ENCODE data around the gene PLEKHM1.
"Not testable (repeated sequence)": the region's sequence is repeated elsewhere in the genome, so short reads cannot be mapped to it uniquely, and the experiment has no call there.

The PLEKHM1 gene

GRCh38 chr17:45468293-45469203 lies 22.0 kb downstream of the PLEKHM1 start:
- H3K27me3 ChIP-seq (ENCODE audit: control insufficient read depth in 1 of 2, insufficient read depth in 2 of 2, low read length in 2 of 2); H3K4me3 ChIP-seq (ENCODE audit: low read depth in 1 of 2, low read length in 2 of 2); H3K4me1 ChIP-seq (ENCODE audit: control insufficient read depth in 1 of 2, insufficient read depth in 2 of 2, low read length in 2 of 2); H3K27ac ChIP-seq (ENCODE audit: low read depth, low read length); H3K9me3 ChIP-seq (ENCODE audit: control insufficient read depth in 1 of 2, low read length in 2 of 2); H3K9ac ChIP-seq (ENCODE audit: low read depth in 1 of 2, low read length in 2 of 2): not testable (repeated sequence)
- H3K36me3 ChIP-seq (ENCODE audit: control insufficient read depth in 1 of 2, insufficient read depth in 2 of 2, low read length in 2 of 2), result peaks cover 0 to 12% of the 10 kb centered on the region in 2 donors

GRCh38 chr17:45461524-45462327 lies 28.8 kb downstream of the PLEKHM1 start:
- H3K27ac ChIP-seq (ENCODE audit: low read depth, low read length); H3K4me1 ChIP-seq (ENCODE audit: control insufficient read depth in 1 of 2, insufficient read depth in 2 of 2, low read length in 2 of 2); H3K9me3 ChIP-seq (ENCODE audit: control insufficient read depth in 1 of 2, low read length in 2 of 2); H3K9ac ChIP-seq (ENCODE audit: low read depth in 1 of 2, low read length in 2 of 2); H3K36me3 ChIP-seq (ENCODE audit: control insufficient read depth in 1 of 2, insufficient read depth in 2 of 2, low read length in 2 of 2); H3K4me3 ChIP-seq (ENCODE audit: low read depth in 1 of 2, low read length in 2 of 2); H3K27me3 ChIP-seq (ENCODE audit: control insufficient read depth in 1 of 2, insufficient read depth in 2 of 2, low read length in 2 of 2): not testable (repeated sequence)

GRCh38 chr17:45460422-45460821 lies 30.1 kb downstream of the PLEKHM1 start:
- H3K9ac ChIP-seq (ENCODE audit: low read depth in 1 of 2, low read length in 2 of 2); H3K36me3 ChIP-seq (ENCODE audit: control insufficient read depth in 1 of 2, insufficient read depth in 2 of 2, low read length in 2 of 2); H3K4me3 ChIP-seq (ENCODE audit: low read depth in 1 of 2, low read length in 2 of 2); H3K27me3 ChIP-seq (ENCODE audit: control insufficient read depth in 1 of 2, insufficient read depth in 2 of 2, low read length in 2 of 2); H3K4me1 ChIP-seq (ENCODE audit: control insufficient read depth in 1 of 2, insufficient read depth in 2 of 2, low read length in 2 of 2); H3K27ac ChIP-seq (ENCODE audit: low read depth, low read length); H3K9me3 ChIP-seq (ENCODE audit: control insufficient read depth in 1 of 2, low read length in 2 of 2): not testable (repeated sequence)

GRCh38 chr17:45454341-45454740 lies 36.2 kb downstream of the PLEKHM1 start:
- not testable (repeated sequence) for H3K27ac ChIP-seq (ENCODE audit: low read depth, low read length); H3K4me1 ChIP-seq (ENCODE audit: control insufficient read depth in 1 of 2, insufficient read depth in 2 of 2, low read length in 2 of 2); H3K27me3 ChIP-seq (ENCODE audit: control insufficient read depth in 1 of 2, insufficient read depth in 2 of 2, low read length in 2 of 2); H3K9me3 ChIP-seq (ENCODE audit: control insufficient read depth in 1 of 2, low read length in 2 of 2); H3K36me3 ChIP-seq (ENCODE audit: control insufficient read depth in 1 of 2, insufficient read depth in 2 of 2, low read length in 2 of 2); H3K9ac ChIP-seq (ENCODE audit: low read depth in 1 of 2, low read length in 2 of 2); H3K4me3 ChIP-seq (ENCODE audit: low read depth in 1 of 2, low read length in 2 of 2)

GRCh38 chr17:45453731-45454130 lies 36.8 kb downstream of the PLEKHM1 start:
- not testable (repeated sequence) for H3K36me3 ChIP-seq (ENCODE audit: control insufficient read depth in 1 of 2, insufficient read depth in 2 of 2, low read length in 2 of 2); H3K9me3 ChIP-seq (ENCODE audit: control insufficient read depth in 1 of 2, low read length in 2 of 2); H3K4me3 ChIP-seq (ENCODE audit: low read depth in 1 of 2, low read length in 2 of 2); H3K4me1 ChIP-seq (ENCODE audit: control insufficient read depth in 1 of 2, insufficient read depth in 2 of 2, low read length in 2 of 2); H3K9ac ChIP-seq (ENCODE audit: low read depth in 1 of 2, low read length in 2 of 2); H3K27me3 ChIP-seq (ENCODE audit: control insufficient read depth in 1 of 2, insufficient read depth in 2 of 2, low read length in 2 of 2); H3K27ac ChIP-seq (ENCODE audit: low read depth, low read length)

GRCh38 chr17:45453225-45453534 lies 37.3 kb downstream of the PLEKHM1 start:
- H3K4me3 ChIP-seq (ENCODE audit: low read depth in 1 of 2, low read length in 2 of 2); H3K27ac ChIP-seq (ENCODE audit: low read depth, low read length); H3K27me3 ChIP-seq (ENCODE audit: control insufficient read depth in 1 of 2, insufficient read depth in 2 of 2, low read length in 2 of 2); H3K36me3 ChIP-seq (ENCODE audit: control insufficient read depth in 1 of 2, insufficient read depth in 2 of 2, low read length in 2 of 2); H3K9ac ChIP-seq (ENCODE audit: low read depth in 1 of 2, low read length in 2 of 2); H3K9me3 ChIP-seq (ENCODE audit: control insufficient read depth in 1 of 2, low read length in 2 of 2); H3K4me1 ChIP-seq (ENCODE audit: control insufficient read depth in 1 of 2, insufficient read depth in 2 of 2, low read length in 2 of 2): not testable (repeated sequence)

- not testable (repeated sequence) for H3K4me3 ChIP-seq (ENCODE audit: low read depth in 1 of 2, low read length in 2 of 2); H3K9me3 ChIP-seq (ENCODE audit: control insufficient read depth in 1 of 2, low read length in 2 of 2); H3K27ac ChIP-seq (ENCODE audit: low read depth, low read length); H3K36me3 ChIP-seq (ENCODE audit: control insufficient read depth in 1 of 2, insufficient read depth in 2 of 2, low read length in 2 of 2); H3K4me1 ChIP-seq (ENCODE audit: control insufficient read depth in 1 of 2, insufficient read depth in 2 of 2, low read length in 2 of 2); H3K27me3 ChIP-seq (ENCODE audit: control insufficient read depth in 1 of 2, insufficient read depth in 2 of 2, low read length in 2 of 2); H3K9ac ChIP-seq (ENCODE audit: low read depth in 1 of 2, low read length in 2 of 2)
Measured at GRCh38 chr17:45452329-45453224, 37.9 kb downstream of the PLEKHM1 start.

- H3K4me1 ChIP-seq (ENCODE audit: control insufficient read depth in 1 of 2, insufficient read depth in 2 of 2, low read length in 2 of 2); H3K4me3 ChIP-seq (ENCODE audit: low read depth in 1 of 2, low read length in 2 of 2); H3K9ac ChIP-seq (ENCODE audit: low read depth in 1 of 2, low read length in 2 of 2); H3K9me3 ChIP-seq (ENCODE audit: control insufficient read depth in 1 of 2, low read length in 2 of 2); H3K36me3 ChIP-seq (ENCODE audit: control insufficient read depth in 1 of 2, insufficient read depth in 2 of 2, low read length in 2 of 2); H3K27ac ChIP-seq (ENCODE audit: low read depth, low read length); H3K27me3 ChIP-seq (ENCODE audit: control insufficient read depth in 1 of 2, insufficient read depth in 2 of 2, low read length in 2 of 2): not testable (repeated sequence)
Measured at GRCh38 chr17:45451660-45452059, 38.9 kb downstream of the PLEKHM1 start.

- Histone ChIP-seq H3K9ac (ENCODE audit: low read depth in 1 of 2, low read length in 2 of 2) (no peak overlapping the region), H3K9me3 (ENCODE audit: control insufficient read depth in 1 of 2, low read length in 2 of 2) (no peaks in the 10 kb centered on the region), H3K27me3 (ENCODE audit: control insufficient read depth in 1 of 2, insufficient read depth in 2 of 2, low read length in 2 of 2) (no peaks in the 10 kb centered on the region), H3K27ac (ENCODE audit: low read depth, low read length) (no peak overlapping the region), H3K36me3 (ENCODE audit: control insufficient read depth in 1 of 2, insufficient read depth in 2 of 2, low read length in 2 of 2) (peaks cover 0 to 3% of the 10 kb centered on the region in 2 donors), H3K4me3 (ENCODE audit: low read depth in 1 of 2, low read length in 2 of 2) (no peak overlapping the region), H3K4me1 (ENCODE audit: control insufficient read depth in 1 of 2, insufficient read depth in 2 of 2, low read length in 2 of 2) (no peaks in the 10 kb centered on the region)
Measured at GRCh38 chr17:45451131-45451530, 39.4 kb downstream of the PLEKHM1 start.

Data from duodenal mucosa (tissue), 2 donors.